GM18907 (cell line): ENCODE data around the gene BTBD2.

ENCODE experiments used
- ATAC-seq: cut with Tn5 transposase; IDR thresholded peaks from one replicate; pipeline ENCODE4 v1.9.1; 2021; ENCODE audit warnings: mild to moderate bottlenecking, moderate library complexity; ENCODE audit not compliant: unreplicated experiment

Gene BTBD2

GRCh38 chr19:2015608-2015950, at the start of gene BTBD2:
Gene BTBD2 (minus strand): TSS chr19:2015714. CDS start chr19:2015703, 11 bp downstream.
- no peak for ATAC-seq

- no peak for ATAC-seq
Observed at GRCh38 chr19:2064788-2065524, 49.4 kb upstream of the BTBD2 start.

DNA sequence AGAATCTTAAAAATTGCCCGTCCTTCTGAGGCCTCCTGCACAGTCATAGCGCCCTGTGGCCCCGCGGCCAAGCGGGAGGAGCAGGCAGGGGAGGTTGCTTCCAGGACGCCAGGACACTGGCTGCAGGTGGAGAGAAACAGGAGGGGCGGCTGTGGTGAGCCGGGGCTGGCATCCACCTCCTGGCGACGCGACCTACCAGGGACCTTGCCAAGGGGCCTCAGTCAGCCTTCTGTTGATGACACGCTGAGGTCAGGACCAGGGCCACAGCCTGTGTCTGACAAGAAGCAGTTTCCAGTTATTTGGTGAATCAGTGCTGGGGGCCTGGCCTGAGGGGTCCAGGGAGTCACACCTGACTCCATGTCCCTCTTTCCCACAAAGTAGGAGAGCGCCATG, 48.9 kb upstream of the BTBD2 start:
- no peak for ATAC-seq

GRCh38 chr19:2063824-2064223, 48.3 kb upstream of the BTBD2 start:
- ATAC-seq = no peak

DNA sequence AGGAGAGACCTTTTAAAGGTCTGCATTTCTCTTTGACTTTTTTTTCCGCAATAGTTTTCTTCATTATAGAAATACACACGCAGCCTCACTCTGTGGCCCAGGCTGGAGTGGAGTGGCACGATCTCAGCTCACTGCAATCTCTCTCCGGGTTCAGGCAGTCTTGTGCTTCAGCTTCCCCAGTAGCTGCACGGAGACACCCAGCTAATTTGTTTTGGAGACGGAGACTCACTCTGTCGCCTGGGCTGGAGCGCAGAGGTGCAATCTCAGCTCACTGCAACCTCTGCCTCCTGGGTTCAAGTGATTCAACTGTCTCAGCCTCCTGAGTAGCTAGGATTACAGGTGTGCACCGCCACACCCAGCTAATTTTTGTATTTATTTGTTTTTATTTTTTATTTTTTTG, 47.3 kb upstream of the BTBD2 start:
- no peak for ATAC-seq

GRCh38 chr19:2062389-2062729, 46.8 kb upstream of the BTBD2 start:
- ATAC-seq = no peak

DNA sequence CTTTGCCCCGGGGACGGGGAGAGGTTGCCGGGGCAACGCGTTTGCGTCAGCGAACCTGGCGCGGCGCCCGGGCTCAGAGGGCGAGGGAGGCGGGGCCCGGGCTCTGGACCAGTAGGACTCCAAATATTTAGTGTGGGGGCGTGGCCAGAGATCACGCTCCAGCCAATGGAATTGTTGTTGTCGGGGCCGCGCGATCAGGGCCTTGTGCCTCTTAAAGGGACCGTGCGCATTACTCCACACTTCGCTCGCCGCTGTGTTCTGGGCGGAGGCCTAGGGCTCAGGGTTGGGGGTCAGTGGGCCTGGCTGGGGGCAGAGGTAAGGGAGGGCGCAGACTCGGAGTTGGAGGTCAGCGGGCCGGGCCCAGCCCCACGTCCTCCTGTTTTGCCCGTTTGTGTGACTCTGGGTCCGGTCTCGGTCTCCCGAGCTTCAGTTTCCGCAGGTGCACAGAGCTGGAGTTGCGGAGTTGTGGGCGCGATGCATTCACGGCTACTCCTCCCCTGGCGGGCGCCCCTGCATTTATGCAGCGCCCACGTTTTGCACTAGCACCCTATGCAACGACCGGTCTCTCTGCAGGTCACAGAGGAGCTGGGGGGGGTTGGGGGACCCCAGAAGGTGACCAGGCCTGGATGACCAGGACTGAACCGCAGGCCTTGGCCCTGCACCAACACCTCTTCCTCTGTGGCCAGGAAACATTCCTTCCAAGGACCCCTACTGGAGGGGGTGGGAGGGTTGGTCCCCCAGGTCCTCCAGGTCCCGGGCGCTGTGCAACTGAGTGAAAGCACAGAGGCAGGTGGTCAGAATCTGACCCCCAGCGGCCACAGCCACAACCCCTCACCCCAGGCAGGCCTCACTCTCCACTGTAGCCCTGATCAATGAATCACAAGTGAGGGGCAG, 46.2 kb upstream of the BTBD2 start:
- ATAC-seq = peak; percentile 71

DNA sequence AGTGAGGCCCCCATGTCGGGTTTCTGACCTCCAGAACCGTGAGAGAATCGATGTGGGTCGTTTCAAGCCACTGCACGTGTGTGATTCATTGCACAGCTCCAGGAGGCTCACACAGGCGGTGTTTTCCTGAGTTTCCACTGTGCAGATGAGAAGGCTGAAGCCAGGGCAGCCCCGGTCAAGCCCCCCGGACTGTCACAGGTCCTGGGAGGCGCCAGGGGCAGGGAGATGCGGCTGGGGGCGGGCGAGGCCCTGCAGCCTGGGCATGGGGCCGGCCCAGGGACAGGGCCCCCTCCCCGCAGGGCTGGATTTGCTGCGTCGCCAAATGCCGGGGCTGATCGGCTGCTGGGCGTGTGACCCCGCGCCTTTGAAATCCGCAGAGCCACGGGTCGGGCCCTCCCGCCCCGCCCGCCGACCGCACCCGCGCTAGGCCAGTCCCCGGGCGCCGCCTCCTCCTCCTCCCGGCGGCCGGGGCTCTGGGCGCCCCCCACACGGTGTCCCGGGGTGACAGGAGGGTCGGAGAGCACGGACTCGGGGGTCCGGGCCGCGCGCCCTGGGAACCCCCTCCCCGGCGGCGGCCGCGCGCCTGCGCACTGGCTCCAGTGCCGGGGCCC, 45.5 kb upstream of the BTBD2 start:
- ATAC-seq = peak; percentile 27

GRCh38 chr19:2059422-2060201, 44.1 kb upstream of the BTBD2 start:
- ATAC-seq = no peak

DNA sequence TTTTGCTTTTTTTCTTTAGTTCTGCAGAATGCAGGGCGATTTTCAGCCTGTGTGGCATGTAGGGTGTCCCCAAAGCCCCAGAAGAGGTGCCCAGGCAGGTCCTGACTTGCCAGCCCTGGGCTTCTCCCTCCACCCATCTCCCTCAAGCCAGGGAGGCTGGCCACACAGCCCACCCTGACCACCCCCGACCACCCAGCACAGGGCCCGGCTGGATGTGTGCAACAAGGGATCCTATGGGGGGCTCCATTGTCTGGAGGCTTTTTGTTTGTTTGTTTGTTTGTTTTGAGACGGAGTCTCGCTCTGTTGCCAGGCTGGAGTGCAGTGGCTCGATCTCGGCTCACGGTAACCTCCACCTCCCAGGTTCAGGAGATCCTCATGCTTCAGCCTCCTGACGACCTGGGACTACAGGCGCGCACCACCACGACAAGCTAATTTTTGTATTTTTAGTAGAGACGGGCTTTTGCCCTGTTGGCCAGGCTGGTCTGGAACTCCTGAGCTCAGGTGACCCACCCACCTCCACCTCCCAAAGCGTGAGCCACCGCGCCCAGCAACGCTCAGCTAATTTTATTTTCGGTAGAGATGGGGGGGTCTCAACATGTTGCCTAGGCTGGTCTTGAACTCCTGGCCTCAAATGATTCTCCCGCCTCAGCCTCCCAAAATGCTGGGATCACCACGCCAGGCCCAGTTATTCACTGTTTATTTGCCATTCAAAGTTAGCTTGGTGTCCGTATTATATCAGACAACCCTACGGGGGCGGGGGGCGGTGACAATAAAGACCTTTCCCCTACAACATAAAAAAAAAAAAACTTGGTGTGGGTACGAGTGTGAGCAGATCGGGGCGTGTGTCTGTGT, 43.3 kb upstream of the BTBD2 start:
- no peak for ATAC-seq

DNA sequence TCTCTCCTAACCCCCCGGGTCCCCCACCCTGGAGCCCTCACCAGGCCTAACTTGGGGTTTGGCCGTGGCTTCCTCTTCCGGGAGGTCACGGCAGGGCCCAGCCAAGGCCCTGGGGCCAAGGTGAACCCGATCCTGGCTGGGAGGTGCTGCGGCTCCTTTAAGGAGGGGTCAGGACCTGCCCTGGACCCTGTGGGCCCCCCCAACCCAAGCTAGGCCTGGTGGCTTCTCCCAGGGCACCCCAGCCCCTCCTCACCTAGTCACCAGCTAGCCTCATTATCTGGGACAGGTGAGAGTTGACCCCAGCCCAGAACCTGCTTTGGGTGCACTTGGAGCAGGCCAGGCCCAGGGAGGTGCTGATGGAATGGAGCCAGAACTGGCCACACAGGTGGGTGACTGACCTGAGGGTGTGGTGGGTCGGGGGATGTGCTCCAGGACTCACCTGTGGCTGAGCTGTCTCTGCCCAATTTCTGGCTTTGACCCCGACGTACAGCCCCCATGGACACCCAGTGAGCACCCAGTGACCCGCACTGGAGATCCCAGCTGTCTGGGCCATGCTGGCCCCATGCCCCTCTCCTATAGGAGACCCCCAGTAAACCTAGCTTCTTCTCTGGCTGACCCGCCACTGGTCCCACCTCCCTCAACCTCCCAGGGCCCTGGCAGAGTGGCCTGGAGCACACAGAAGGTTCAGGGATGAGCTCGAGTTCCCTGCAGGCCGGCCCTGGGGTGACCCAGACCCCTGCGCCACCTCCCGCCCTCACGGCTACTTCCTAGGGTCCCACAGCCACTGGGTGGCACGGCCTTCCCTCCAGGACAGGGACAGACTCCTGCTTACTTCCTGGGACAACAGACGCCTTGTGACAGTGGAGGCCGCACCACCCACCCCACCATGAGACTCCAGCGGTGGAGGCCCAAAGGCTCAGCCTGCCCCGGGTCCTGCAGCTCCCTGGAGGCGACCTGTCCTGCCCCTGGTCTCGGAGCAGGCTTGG, 42.3 kb upstream of the BTBD2 start:
- no peak for ATAC-seq

GRCh38 chr19:2056837-2057192, 41.3 kb upstream of the BTBD2 start:
- ATAC-seq = no peak

DNA sequence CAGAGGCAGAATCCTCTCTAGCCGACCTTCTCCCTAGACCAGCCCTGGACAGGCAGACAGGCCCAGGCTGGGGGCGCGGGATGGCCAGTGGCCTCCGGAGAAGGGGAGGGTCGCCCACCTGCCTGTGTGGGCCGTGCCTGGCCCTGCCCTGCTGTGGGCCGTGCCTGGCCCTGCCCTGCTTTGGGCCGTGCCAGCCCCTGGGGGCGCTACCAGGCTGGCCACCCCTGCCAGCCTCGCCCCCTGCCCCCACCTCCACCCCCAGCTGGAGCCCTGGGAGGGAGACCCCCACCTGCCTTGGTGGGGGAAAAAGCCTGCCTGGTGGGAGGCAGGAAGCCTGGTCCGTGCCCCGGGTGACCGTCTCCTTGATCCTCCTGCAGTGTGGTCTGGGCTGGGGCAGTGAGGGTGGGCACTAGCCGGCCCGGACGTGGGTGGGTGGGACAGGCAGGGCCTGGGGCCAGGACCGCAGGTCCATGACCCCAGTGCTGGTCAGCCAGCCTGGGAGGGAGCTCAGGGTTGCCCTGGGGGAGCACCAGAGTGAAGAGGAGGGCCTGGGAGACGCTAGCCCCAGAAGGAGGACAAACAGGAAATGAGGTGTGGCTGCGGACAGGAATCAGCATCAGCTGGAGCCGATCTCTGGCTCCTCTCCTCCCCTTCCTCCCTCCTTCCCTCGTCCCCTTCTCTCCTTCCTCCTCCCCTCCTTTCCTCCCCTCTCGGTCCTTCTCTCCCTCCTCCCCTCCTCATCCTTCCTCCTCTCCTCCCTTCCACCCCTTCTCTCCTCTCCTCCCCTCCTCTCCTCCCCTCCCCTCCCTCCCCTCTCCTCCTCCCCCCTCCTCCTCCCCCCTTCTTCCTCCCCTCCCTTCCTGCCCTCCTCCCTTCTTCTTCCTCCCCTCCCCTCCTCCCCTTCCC, 40.7 kb upstream of the BTBD2 start:
- ATAC-seq = no peak

GRCh38 chr19:2054763-2055162, 39.2 kb upstream of the BTBD2 start:
- ATAC-seq = no peak

DNA sequence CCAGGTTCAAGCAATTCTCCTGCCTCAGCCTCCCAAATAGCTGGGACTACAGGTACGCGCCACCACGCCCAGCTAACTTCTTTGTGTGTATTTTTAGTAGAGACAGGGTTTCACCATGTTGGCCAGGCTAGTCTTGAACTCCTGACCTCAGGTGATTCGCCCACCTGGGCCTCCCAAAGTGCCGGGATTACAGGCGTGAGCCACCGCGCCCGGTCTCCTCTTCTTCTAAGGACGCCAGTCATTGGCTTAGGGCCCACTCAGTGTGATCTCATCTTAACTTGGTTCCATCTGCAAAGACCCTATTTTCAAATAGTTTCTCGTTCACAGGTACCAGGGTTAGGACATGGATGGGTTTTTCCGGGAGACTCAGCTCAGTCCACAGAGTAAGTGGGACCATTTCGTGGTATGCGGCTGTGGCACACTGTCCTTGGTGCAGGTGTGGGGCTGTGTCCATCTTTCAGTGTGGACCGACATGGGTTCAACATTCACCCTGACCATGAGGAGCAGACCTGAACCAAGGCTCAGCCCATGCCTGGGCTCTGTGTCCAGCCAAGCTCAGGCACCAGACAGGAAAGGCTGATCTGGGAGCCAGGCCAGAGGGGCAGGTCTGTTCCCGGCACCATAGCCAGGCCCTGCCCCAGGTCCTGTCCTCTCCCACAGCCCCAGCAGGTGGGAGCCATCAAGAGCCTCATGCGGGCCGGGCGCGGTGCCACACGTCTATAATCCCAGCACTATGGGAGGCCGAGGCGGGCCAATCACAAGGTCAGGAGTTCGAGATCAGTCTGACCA, 38.3 kb upstream of the BTBD2 start:
- no peak for ATAC-seq

GRCh38 chr19:2051773-2052704, 36.5 kb upstream of the BTBD2 start:
- ATAC-seq = peak; percentile 31
